ENCODE data around the gene HEG1.

GRCh38 chr3:124966521-124967445, 89.0 kb downstream of the HEG1 start:
- TF ChIP-seq CTCF (IDR thresholded peaks at IDR 0.05): no peak
- TF ChIP-seq POLR2A (IDR thresholded peaks at IDR 0.05): no peak

All from Peyer's patch (tissue), 4 donors.